Measurements from ENCODE around the gene C12orf42. TPM values are rescaled to one million over a fixed set of nuclear protein-coding genes. Genes with fewer than 3 reads are reported as not detected.
"Not testable (repeated sequence)": the region's sequence is repeated elsewhere in the genome, so short reads cannot be mapped to it uniquely, and the experiment has no call there.

The C12orf42 gene
- polyA plus RNA-seq, 1 donor: not detected

- DNase-seq: no peak
These were observed 867 bp downstream of the C12orf42 start for GRCh38 chr12:103494734-103495468.

DNA sequence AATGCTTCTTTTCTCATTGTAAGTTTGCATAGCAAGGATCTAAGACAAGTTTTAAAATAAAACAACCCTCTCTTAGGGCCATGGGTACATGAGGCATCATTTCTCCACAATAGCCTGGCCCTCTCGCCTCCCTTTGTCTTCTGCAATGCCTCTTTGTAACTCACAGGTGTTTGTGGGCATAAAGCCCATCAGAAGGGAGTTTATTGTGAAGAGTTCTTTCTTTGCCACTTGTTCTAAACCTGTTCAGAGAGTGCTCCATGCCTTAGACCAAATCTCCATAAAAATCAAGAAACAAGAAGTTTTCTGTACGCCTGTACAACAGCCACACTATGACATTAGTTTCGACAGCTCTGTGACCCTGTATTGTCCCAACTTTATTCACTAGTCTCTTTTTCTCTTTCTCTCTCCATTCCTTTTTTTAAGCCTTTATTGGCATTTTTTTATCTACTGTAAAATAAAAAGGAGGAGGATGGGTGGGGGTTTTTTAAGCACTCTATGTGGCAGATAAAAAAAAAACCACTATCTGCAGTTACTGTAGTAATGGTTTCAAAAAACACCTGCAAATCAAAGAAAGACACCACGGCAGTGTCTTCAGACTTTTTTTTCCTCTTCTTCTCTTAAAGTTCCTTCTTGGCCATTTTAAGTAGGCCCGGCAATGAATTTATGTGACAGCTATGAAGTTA lies 1.6 kb downstream of the C12orf42 start:
- no peak for DNase-seq

- DNase-seq: no peak
These were observed 2.6 kb downstream of the C12orf42 start for GRCh38 chr12:103493199-103493598.

- DNase-seq: no peak
These were observed 13.4 kb downstream of the C12orf42 start for GRCh38 chr12:103482365-103482764.

DNA sequence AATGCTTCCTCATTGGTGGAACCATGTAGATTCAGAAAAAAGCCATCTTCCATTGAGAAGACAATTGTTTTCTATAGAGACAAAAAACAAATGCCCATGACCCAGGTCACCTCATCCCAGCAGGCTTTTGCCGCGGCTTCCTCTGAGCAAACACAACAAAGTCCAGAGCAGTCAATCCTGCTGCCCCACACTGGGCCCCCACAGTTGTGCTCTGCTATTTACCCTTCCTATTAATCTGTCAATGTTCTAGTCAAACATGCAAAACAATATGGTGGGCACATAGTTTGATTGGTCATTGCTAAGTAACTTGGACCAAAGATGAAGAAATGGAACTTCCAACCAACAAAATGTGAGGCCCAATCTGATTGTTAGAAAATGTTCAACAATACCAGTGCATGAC lies 20.7 kb downstream of the C12orf42 start:
- no peak for DNase-seq

- no peak for DNase-seq
These were observed 25.1 kb downstream of the C12orf42 start for GRCh38 chr12:103470664-103471063.

DNA sequence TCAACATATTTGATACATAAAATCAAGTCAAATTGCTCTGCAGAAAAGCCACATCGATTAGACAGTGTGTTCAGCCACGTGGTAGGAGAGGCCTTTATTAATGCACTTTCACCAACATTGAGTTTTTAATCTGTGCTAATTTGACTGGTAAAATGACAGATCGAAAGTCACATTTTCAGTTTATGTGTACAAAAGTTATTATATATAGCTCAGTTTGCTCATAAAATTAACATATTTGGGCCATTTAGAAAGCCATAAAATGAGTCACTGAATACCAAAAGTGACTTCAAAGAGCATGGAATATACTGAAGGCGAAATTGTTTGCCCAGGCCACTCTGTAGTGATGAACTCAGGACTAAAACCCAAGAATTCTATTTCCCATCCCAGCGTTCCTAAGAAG lies 26.0 kb downstream of the C12orf42 start:
- no peak for DNase-seq

GRCh38 chr12:103468837-103469236 lies 26.9 kb downstream of the C12orf42 start:
- DNase-seq: no peak

GRCh38 chr12:103462675-103463074 lies 33.1 kb downstream of the C12orf42 start:
- no peak for DNase-seq

DNA sequence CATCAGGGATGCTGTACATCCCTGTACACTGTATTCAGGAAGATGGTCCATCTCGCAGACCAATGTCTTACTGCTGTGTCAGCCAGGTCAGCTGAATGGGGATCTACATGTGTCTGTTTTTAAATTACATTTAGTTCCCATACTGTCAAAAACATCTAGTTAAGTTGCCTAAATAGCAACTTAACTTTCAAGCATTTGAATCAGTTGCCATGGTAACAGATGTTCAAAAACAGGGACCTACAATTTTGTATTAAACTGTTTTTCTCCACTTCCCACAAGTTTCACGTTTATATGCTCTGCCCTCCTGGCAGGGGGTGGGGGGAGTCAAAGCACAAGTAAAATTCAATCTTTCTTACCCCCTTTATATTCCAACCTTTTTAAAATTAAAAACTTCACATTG lies 38.3 kb downstream of the C12orf42 start:
- no peak for DNase-seq

GRCh38 chr12:103456006-103456405 lies 39.8 kb downstream of the C12orf42 start:
- no peak for DNase-seq

DNA sequence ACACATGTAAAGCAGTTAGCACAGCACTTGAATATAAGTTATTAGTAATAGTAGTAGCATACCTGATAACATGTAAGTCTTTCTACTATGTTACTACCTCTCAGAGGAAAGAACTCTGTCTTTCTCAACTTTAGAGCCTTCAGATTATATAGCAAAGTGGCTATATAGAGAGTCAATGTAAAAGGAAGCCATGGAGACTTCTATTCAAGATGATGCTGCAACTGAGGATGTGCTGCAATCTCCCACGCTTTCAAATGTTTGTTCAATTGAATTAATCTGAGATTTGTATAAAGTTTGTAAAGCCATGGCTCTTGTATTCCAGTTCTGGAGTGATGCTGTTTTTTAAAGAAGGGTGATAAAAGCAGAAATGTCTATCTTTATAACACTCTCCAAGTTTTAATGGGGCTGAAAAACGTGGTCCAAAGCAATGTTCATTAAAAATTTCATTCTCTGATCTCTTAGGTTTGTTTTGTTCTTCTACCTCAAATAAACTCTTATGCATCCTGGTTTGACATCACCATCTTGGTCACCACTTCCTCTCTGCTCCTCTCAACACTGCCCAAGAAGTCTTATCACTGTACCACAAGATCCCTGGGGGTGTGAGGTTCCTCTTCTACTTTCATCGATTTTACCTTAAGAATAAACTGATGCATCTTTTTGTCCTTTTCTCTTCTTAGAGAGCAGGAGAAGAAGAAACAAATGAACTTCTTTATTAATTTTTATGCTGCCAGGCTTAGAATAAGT lies 40.6 kb downstream of the C12orf42 start:
- DNase-seq: no peak

DNA sequence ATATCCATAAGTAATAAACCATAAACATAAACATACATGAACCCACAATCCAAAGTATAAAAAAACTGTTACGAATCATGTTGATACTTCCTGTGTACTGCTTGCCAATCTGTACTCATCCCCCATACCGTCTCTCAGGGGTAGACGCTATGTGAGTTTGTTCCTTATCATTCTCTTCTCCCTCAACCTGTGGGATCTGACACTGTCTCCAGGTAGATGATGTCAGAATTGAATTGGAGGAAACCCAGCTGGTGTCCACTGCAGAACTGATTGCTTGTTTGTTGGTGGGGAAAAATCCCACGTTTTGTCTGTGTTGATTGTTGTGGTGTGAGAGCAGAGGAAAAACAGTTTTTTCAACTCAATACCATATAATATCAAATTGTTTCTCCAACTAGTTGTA lies 50.8 kb downstream of the C12orf42 start:
- no peak for DNase-seq

DNA sequence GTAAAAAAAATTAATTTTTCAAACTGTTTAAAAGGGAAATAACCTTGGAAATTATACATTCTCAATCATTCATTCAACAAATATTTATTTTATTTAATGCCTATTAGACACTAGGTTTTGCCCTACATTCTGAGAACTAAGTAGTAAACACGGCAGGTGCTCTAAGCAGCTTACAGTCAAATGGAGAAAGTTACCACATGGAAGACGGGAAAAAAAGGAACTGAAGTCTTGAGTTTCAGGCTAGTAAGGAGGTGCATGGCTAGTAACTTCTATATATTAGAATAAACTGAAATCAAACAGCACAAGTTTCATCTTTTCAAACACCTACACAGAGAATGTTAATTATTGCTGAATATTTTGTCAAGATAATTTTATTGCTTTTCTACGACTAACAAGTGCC lies 52.9 kb downstream of the C12orf42 start:
- no peak for DNase-seq

DNA sequence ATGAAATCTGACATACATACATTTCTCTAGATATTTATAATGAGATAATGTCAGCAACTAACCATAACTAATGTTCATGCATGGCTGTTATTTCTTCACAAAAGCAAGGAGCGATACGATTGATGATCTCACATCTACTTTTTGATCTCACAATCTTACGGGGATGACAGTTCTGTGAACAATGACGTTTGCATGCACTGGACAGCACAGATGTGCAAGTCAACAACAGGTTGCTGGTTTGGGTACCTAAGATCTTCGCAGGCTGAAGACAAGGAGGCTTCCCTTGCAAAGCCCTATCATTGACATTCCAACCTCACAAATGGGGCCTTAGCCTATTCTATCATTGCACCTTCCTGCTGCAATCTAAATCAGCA lies 53.6 kb downstream of the C12orf42 start:
- no peak for DNase-seq

GRCh38 chr12:103441437-103442181 lies 54.2 kb downstream of the C12orf42 start:
- DNase-seq: no peak

DNA sequence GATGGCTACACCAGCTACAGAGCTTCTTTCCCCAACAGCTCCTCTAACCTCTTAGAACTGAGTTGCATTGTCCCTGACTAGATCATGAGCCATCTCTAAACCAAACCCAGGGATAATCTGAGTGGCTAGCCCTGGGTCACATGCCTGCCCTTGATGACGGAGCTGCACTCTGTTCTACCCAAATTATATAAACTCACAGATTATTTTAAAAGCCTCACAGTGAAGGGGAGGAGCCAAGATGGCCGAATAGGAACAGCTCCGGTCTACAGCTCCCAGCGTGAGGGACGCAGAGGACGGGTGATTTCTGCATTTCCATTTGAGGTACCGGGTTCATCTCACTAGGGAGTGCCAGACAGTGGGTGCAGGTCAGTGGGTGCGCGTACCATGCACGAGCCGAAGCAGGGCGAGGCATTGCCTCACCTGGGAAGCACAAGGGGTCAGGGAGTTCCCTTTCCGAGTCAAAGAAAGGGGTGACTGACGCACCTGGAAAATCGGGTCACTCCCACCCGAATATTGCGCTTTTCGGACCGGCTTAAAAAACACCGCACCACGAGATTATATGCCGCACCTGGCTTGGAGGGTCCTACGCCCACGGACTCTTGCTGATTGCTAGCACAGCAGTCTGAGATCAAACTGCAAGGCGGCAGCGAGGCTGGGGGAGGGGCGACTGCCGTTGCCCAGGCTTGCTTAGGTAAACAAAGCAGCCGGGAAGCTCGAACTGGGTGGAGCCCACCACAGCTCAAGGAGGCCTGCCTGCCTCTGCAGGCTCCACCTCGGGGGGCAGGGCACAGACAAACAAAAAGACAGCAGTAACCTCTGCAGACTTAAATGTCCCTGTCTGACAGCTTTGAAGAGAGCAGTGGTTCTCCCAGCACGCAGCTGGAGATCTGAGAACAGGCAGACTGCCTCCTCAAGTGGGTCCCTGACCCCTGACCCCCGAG lies 61.3 kb downstream of the C12orf42 start:
- not testable (repeated sequence) for DNase-seq

GRCh38 chr12:103431950-103432349 lies 63.8 kb downstream of the C12orf42 start:
- no peak for DNase-seq

DNA sequence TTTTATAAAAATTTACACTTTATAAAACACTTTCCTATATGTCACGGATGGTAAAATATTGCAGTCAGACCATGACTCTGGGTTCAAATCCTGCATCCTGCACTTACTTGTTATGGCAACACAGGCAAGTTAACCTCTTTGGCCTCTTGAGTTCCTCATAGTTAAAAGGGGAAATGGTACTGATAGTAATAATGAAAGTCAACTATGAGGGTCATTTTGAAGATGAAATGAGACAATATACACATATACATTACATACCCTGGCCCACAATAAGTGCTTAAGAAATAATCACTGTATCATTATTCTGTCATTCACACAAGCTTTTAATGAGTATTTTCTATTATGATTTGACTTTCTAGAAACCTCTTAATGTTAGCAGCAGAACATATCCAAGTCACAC lies 64.4 kb downstream of the C12orf42 start:
- DNase-seq: no peak

- DNase-seq: not testable (repeated sequence)
These were observed 70.1 kb downstream of the C12orf42 start for GRCh38 chr12:103425674-103426073.

Measured in left kidney (tissue), 2 donors.